ENCODE data around the gene CRHR2. TPM values are rescaled to one million over a fixed set of nuclear protein-coding genes. Genes with fewer than 3 reads are reported as not detected.

Gene CRHR2
- total RNA-seq, 1 experiment from 2014 or later, result 0.22 TPM

- CTCF ChIA-PET, result interaction anchor here (1.1 kb wide), 1 partner anchor 49 kb away, joined by 3 read pairs; the partner anchor contains the start of gene CRHR2
- H3K36me3 Mint-ChIP-seq, result no peaks in the 10 kb centered on the region
Observed at GRCh38 chr7:30731581-30731980, 49.3 kb upstream of the CRHR2 start.

GRCh38 chr7:30730996-30731395, 48.7 kb upstream of the CRHR2 start:
- ATAC-seq (no peak), DNase-seq (ENCODE audit: low spot score) (no peak)
- ChIA-PET CTCF (interaction anchor here (1.1 kb wide), 2 partner anchors 21 to 48 kb away, joined by 3 read pairs; partner anchors contain the start of gene CRHR2), POLR2A (no interaction called here)
- peaks cover 5% of the 10 kb centered on the region; the same call in 1 of the 2 replicates for H3K27me3 Mint-ChIP-seq (ENCODE audit: low read depth)
- no peak for TF ChIP-seq NFYB (CRISPR knock-in tag; conservative IDR thresholded peaks at IDR 0.05; ENCODE audit: low read depth)
- no peak for TF ChIP-seq ZBTB21 (CRISPR knock-in tag; IDR thresholded peaks at IDR 0.05; ENCODE audit: borderline replicate concordance)
- TF ChIP-seq NFE2L1 (CRISPR knock-in tag; IDR thresholded peaks at IDR 0.05), result no peak
- TF ChIP-seq NR3C1 (CRISPR knock-in tag; conservative IDR thresholded peaks at IDR 0.05; ENCODE audit: low read depth), result no peak
- no peak for TF ChIP-seq FOXP1 (CRISPR knock-in tag; IDR thresholded peaks at IDR 0.05; ENCODE audit: borderline replicate concordance)
- TF ChIP-seq, protein P1, sequence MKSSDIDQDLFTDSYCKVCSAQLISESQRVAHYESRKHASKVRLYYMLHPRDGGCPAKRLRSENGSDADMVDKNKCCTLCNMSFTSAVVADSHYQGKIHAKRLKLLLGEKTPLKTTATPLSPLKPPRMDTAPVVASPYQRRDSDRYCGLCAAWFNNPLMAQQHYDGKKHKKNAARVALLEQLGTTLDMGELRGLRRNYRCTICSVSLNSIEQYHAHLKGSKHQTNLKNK (CRISPR knock-in tag; IDR thresholded peaks at IDR 0.05), result no peak
- no peak for TF ChIP-seq MAX (CRISPR knock-in tag; IDR thresholded peaks at IDR 0.05)
- TF ChIP-seq SMAD3 (CRISPR knock-in tag; IDR thresholded peaks at IDR 0.05; ENCODE audit: borderline replicate concordance), result no peak
- TF ChIP-seq, protein P2, sequence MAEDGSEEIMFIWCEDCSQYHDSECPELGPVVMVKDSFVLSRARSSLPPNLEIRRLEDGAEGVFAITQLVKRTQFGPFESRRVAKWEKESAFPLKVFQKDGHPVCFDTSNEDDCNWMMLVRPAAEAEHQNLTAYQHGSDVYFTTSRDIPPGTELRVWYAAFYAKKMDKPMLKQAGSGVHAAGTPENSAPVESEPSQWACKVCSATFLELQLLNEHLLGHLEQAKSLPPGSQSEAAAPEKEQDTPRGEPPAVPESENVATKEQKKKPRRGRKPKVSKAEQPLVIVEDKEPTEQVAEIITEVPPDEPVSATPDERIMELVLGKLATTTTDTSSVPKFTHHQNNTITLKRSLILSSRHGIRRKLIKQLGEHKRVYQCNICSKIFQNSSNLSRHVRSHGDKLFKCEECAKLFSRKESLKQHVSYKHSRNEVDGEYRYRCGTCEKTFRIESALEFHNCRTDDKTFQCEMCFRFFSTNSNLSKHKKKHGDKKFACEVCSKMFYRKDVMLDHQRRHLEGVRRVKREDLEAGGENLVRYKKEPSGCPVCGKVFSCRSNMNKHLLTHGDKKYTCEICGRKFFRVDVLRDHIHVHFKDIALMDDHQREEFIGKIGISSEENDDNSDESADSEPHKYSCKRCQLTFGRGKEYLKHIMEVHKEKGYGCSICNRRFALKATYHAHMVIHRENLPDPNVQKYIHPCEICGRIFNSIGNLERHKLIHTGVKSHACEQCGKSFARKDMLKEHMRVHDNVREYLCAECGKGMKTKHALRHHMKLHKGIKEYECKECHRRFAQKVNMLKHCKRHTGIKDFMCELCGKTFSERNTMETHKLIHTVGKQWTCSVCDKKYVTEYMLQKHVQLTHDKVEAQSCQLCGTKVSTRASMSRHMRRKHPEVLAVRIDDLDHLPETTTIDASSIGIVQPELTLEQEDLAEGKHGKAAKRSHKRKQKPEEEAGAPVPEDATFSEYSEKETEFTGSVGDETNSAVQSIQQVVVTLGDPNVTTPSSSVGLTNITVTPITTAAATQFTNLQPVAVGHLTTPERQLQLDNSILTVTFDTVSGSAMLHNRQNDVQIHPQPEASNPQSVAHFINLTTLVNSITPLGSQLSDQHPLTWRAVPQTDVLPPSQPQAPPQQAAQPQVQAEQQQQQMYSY (CRISPR knock-in tag; IDR thresholded peaks at IDR 0.05), result no peak
- no peak for TF ChIP-seq HMGA2 (CRISPR knock-in tag; IDR thresholded peaks at IDR 0.05)
- TF ChIP-seq CBFB (CRISPR knock-in tag; IDR thresholded peaks at IDR 0.05; ENCODE audit: low read depth), result no peak
- no peak for TF ChIP-seq CTCF (IDR thresholded peaks at IDR 0.05)
- TF ChIP-seq ATF6 (CRISPR knock-in tag; IDR thresholded peaks at IDR 0.05), result no peak
- TF ChIP-seq TCF7 (CRISPR knock-in tag; IDR thresholded peaks at IDR 0.05; ENCODE audit: low read depth), result no peak
- no peak for TF ChIP-seq IRF2 (CRISPR knock-in tag; IDR thresholded peaks at IDR 0.05; ENCODE audit: borderline replicate concordance, low read depth)
- no peak for TF ChIP-seq NFATC4 (CRISPR knock-in tag; IDR thresholded peaks at IDR 0.05)
- TF ChIP-seq, protein P3, sequence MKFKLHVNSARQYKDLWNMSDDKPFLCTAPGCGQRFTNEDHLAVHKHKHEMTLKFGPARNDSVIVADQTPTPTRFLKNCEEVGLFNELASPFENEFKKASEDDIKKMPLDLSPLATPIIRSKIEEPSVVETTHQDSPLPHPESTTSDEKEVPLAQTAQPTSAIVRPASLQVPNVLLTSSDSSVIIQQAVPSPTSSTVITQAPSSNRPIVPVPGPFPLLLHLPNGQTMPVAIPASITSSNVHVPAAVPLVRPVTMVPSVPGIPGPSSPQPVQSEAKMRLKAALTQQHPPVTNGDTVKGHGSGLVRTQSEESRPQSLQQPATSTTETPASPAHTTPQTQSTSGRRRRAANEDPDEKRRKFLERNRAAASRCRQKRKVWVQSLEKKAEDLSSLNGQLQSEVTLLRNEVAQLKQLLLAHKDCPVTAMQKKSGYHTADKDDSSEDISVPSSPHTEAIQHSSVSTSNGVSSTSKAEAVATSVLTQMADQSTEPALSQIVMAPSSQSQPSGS (CRISPR knock-in tag; IDR thresholded peaks at IDR 0.05; ENCODE audit: borderline replicate concordance, low read depth), result no peak
- TF ChIP-seq FOXK1 (CRISPR knock-in tag; IDR thresholded peaks at IDR 0.05), result no peak
- no peak overlapping the region for H3K27ac Mint-ChIP-seq
- no peak overlapping the region for H3K4me3 Mint-ChIP-seq
- peaks cover 36% of the 10 kb centered on the region for H3K4me1 Mint-ChIP-seq
- H3K9me3 Mint-ChIP-seq, result peaks cover 5% of the 10 kb centered on the region; the same call in 1 of the 2 replicates
- H3K36me3 Mint-ChIP-seq, result no peaks in the 10 kb centered on the region

More at GRCh38 chr7:30731581-30731980, 49.3 kb upstream of the CRHR2 start:
- TF ChIP-seq AR (CRISPR knock-in tag; IDR thresholded peaks at IDR 0.05) (no peak), NFYB (CRISPR knock-in tag; conservative IDR thresholded peaks at IDR 0.05; ENCODE audit: low read depth) (no peak)
- DNase-seq (ENCODE audit: low spot score) (no peak), ATAC-seq (no peak)
- POLR2A ChIA-PET, result no interaction called here
- Mint-ChIP-seq H3K9me3 (peaks cover 5% of the 10 kb centered on the region; the same call in 1 of the 2 replicates), H3K27me3 (ENCODE audit: low read depth) (peaks cover 5% of the 10 kb centered on the region; the same call in 1 of the 2 replicates), H3K4me3 (no peak overlapping the region), H3K27ac (no peak overlapping the region), H3K4me1 (peaks cover 33% of the 10 kb centered on the region)
